GM18858 (cell line): ENCODE measurements around the gene SMIM24.

Source experiments
- ATAC-seq: cut with Tn5 transposase; IDR thresholded peaks from one replicate; pipeline ENCODE4 v1.9.1; 2021; ENCODE audit not compliant: unreplicated experiment

The SMIM24 gene

GRCh38 chr19:3476830-3477229 is 3.5 kb downstream of the SMIM24 start:
- no peak for ATAC-seq

- ATAC-seq, result no peak
Observed at GRCh38 chr19:3475449-3475848, 4.9 kb downstream of the SMIM24 start.

- no peak for ATAC-seq
Observed at GRCh38 chr19:3474614-3475013, 5.7 kb downstream of the SMIM24 start.

GRCh38 chr19:3474010-3474409 is 6.3 kb downstream of the SMIM24 start:
- no peak for ATAC-seq

GRCh38 chr19:3471954-3472655 is 8.2 kb downstream of the SMIM24 start:
- no peak for ATAC-seq

- no peak for ATAC-seq
Observed at GRCh38 chr19:3470500-3471128, 9.7 kb downstream of the SMIM24 start.

- no peak for ATAC-seq
Observed at GRCh38 chr19:3469638-3470499, 10.5 kb downstream of the SMIM24 start.

- ATAC-seq, result no peak
Observed at GRCh38 chr19:3468211-3468610, 12.1 kb downstream of the SMIM24 start.

- ATAC-seq, result no peak
Observed at GRCh38 chr19:3467437-3468198, 12.7 kb downstream of the SMIM24 start.

- no peak for ATAC-seq
Observed at GRCh38 chr19:3466635-3467034, 13.7 kb downstream of the SMIM24 start.

GRCh38 chr19:3465552-3465951 is 14.8 kb downstream of the SMIM24 start:
- no peak for ATAC-seq

GRCh38 chr19:3464587-3465235 is 15.6 kb downstream of the SMIM24 start:
- ATAC-seq, result no peak

GRCh38 chr19:3463714-3464586 is 16.4 kb downstream of the SMIM24 start:
- no peak for ATAC-seq

- ATAC-seq, result no peak
Observed at GRCh38 chr19:3462991-3463713, 17.2 kb downstream of the SMIM24 start.

- ATAC-seq, result no peak
Observed at GRCh38 chr19:3459965-3460582, 20.3 kb downstream of the SMIM24 start.

GRCh38 chr19:3459089-3459881 is 21.0 kb downstream of the SMIM24 start:
- ATAC-seq, result no peak

- no peak for ATAC-seq
Observed at GRCh38 chr19:3458229-3459088, 21.9 kb downstream of the SMIM24 start.
